AG09309 (cell line): ENCODE results near the gene GTF3C1.

Experiments used
- DNase-seq: peaks from one replicate; pipeline ENCODE4 v3.0.0-alpha.2; 2010; ENCODE audit warnings: low read depth
- H3K4me3 ChIP-seq: 2 replicates; pipeline ENCODE4 v1.5.1; 2011; ENCODE audit warnings: mild to moderate bottlenecking, low read depth, low read length, moderate library complexity; ENCODE audit not compliant: control insufficient read depth
- CTCF ChIP-seq: IDR thresholded peaks from 2 replicates; pipeline ENCODE4 v1.5.1; 2011; ENCODE audit warnings: mild to moderate bottlenecking, low read depth, low read length, inconsistent platforms; ENCODE audit not compliant: insufficient read depth, control insufficient read depth; ENCODE audit errors: missing control alignments

GTF3C1 gene

GRCh38 chr16:27551036-27551435, 1.3 kb upstream of the GTF3C1 start:
- H3K4me3 ChIP-seq = no peak overlapping the region; the same call in 1 of the 2 replicates
- TF ChIP-seq CTCF = no peak
- no peak for DNase-seq

GRCh38 chr16:27550582-27550920, 838 bp upstream of the GTF3C1 start:
- H3K4me3 ChIP-seq = peak overlapping the region; percentile 89
- DNase-seq = no peak
- no peak for TF ChIP-seq CTCF

- no peak for DNase-seq
- H3K4me3 ChIP-seq = peak overlapping the region; percentile 89
- no peak for TF ChIP-seq CTCF
Measured at GRCh38 chr16:27549464-27549745, 308 bp downstream of the GTF3C1 start.

GRCh38 chr16:27547851-27548250, 1.9 kb downstream of the GTF3C1 start:
- DNase-seq = no peak
- TF ChIP-seq CTCF = no peak
- no peak overlapping the region for H3K4me3 ChIP-seq

- peak; percentile 27 for DNase-seq
- no peak overlapping the region for H3K4me3 ChIP-seq
Measured at GRCh38 chr16:27547134-27547533, 2.6 kb downstream of the GTF3C1 start.

GRCh38 chr16:27544671-27545070, 5.0 kb downstream of the GTF3C1 start:
- TF ChIP-seq CTCF = no peak
- no peak overlapping the region for H3K4me3 ChIP-seq
- no peak for DNase-seq

More at GRCh38 chr16:27547134-27547533, 2.6 kb downstream of the GTF3C1 start:
- no peak for TF ChIP-seq CTCF

- no peak for TF ChIP-seq CTCF
- no peak overlapping the region for H3K4me3 ChIP-seq
- no peak for DNase-seq
Measured at GRCh38 chr16:27543801-27544200, 5.9 kb downstream of the GTF3C1 start.
